Osteocyte (in vitro differentiated cells): ENCODE results near the gene HOXD3. TPM values are rescaled to one million over a fixed set of nuclear protein-coding genes. Genes with fewer than 3 reads are reported as not detected.

Experiments
- DNase-seq: peaks from one replicate; pipeline ENCODE4 v3.0.0; 2021; ENCODE audit warnings: mixed read lengths; ENCODE audit not compliant: unreplicated experiment; ENCODE audit errors: extremely low spot score
- H3K27ac Mint-ChIP-seq: one replicate; pipeline ENCODE4 v1.8.0; 2021; ENCODE audit warnings: mild to moderate bottlenecking, mixed read lengths; ENCODE audit not compliant: unreplicated experiment
- H3K27me3 Mint-ChIP-seq: one replicate; pipeline ENCODE4 v1.8.0; 2021; ENCODE audit warnings: mixed read lengths; ENCODE audit not compliant: unreplicated experiment
- H3K36me3 Mint-ChIP-seq: one replicate; pipeline ENCODE4 v1.8.0; 2021; ENCODE audit warnings: mixed read lengths; ENCODE audit not compliant: unreplicated experiment
- H3K4me1 Mint-ChIP-seq: one replicate; pipeline ENCODE4 v1.8.0; 2021; ENCODE audit warnings: mixed read lengths; ENCODE audit not compliant: unreplicated experiment
- H3K4me3 Mint-ChIP-seq: one replicate; pipeline ENCODE4 v1.8.0; 2021; ENCODE audit warnings: mild to moderate bottlenecking, moderate library complexity, mixed read lengths; ENCODE audit not compliant: unreplicated experiment
- H3K9me3 Mint-ChIP-seq: one replicate; pipeline ENCODE4 v1.8.0; 2021; ENCODE audit warnings: mixed read lengths; ENCODE audit not compliant: unreplicated experiment
- CTCF ChIP-seq: fragments of 200-600 bp; sonication (generic); IDR thresholded peaks from 2 replicates; pipeline ENCODE4 v1.5.0; 2021; ENCODE audit warnings: antibody characterized with exemption, mild to moderate bottlenecking, moderate library complexity
- total RNA-seq: library from RNA; stranded (reverse); gene quantifications from 2 replicates; pipeline ENCODE4 v1.2.1, GENCODE V29; 2021

Gene HOXD3
- total RNA-seq, 1 donor from 2014 or later: not detected

- H3K9me3 Mint-ChIP-seq: no peaks in the 10 kb centered on the region
- TF ChIP-seq CTCF: no peak
- H3K4me1 Mint-ChIP-seq: peaks cover 4% of the 10 kb centered on the region
- DNase-seq: no peak
- H3K27me3 Mint-ChIP-seq: peaks cover 88% of the 10 kb centered on the region
- no peak overlapping the region for H3K4me3 Mint-ChIP-seq
- no peak overlapping the region for H3K27ac Mint-ChIP-seq
- H3K36me3 Mint-ChIP-seq: no peaks in the 10 kb centered on the region
Measured at GRCh38 chr2:176178757-176179295, 21.7 kb downstream of the HOXD3 start.

- peak; percentile 27 for DNase-seq
- Mint-ChIP-seq H3K4me3 (no peak overlapping the region), H3K4me1 (peaks cover 1% of the 10 kb centered on the region), H3K27me3 (peaks cover 75% of the 10 kb centered on the region), H3K27ac (no peak overlapping the region), H3K36me3 (no peaks in the 10 kb centered on the region), H3K9me3 (no peaks in the 10 kb centered on the region)
- TF ChIP-seq CTCF: no peak
Measured at GRCh38 chr2:176181551-176181950, 24.4 kb downstream of the HOXD3 start.

- no peak overlapping the region for H3K4me3 Mint-ChIP-seq
- no peak for TF ChIP-seq CTCF
- peaks cover 6% of the 10 kb centered on the region for H3K4me1 Mint-ChIP-seq
- peak; percentile 15 for DNase-seq
- no peak overlapping the region for H3K27ac Mint-ChIP-seq
- no peaks in the 10 kb centered on the region for H3K36me3 Mint-ChIP-seq
- H3K9me3 Mint-ChIP-seq: no peaks in the 10 kb centered on the region
- peaks cover 74% of the 10 kb centered on the region for H3K27me3 Mint-ChIP-seq
Measured at GRCh38 chr2:176182671-176183070, 25.6 kb downstream of the HOXD3 start.

- H3K27ac Mint-ChIP-seq: no peak overlapping the region
- peaks cover 68% of the 10 kb centered on the region for H3K27me3 Mint-ChIP-seq
- no peaks in the 10 kb centered on the region for H3K9me3 Mint-ChIP-seq
- no peak overlapping the region for H3K4me3 Mint-ChIP-seq
- no peak for TF ChIP-seq CTCF
- peaks cover 16% of the 10 kb centered on the region for H3K4me1 Mint-ChIP-seq
- peak; percentile 38 for DNase-seq
- H3K36me3 Mint-ChIP-seq: no peaks in the 10 kb centered on the region
Measured at GRCh38 chr2:176184749-176185148, 27.6 kb downstream of the HOXD3 start.

GRCh38 chr2:176186024-176186423 lies 28.9 kb downstream of the HOXD3 start:
- Mint-ChIP-seq H3K4me1 (peaks cover 16% of the 10 kb centered on the region), H3K4me3 (no peak overlapping the region), H3K9me3 (no peaks in the 10 kb centered on the region), H3K36me3 (no peaks in the 10 kb centered on the region), H3K27me3 (peaks cover 63% of the 10 kb centered on the region), H3K27ac (no peak overlapping the region)
- no peak for TF ChIP-seq CTCF
- DNase-seq: peak; percentile 53
